Measurements from ENCODE around the gene PROS1.
A peak's percentile ranks its signal among the peaks of the same experiment; 100 is the strongest.
"Not testable (repeated sequence)": the region's sequence is repeated elsewhere in the genome, so short reads cannot be mapped to it uniquely, and the experiment has no call there.

The PROS1 gene

GRCh38 chr3:93992207-93992606 lies 18.5 kb upstream of the PROS1 start:
- no peaks in the 10 kb centered on the region for H3K9me3 ChIP-seq (ENCODE audit: control insufficient read depth, low read length)
- H3K36me3 ChIP-seq (ENCODE audit: control insufficient read depth, insufficient read depth, low read length): no peaks in the 10 kb centered on the region
- H3K27me3 ChIP-seq (ENCODE audit: control insufficient read depth, insufficient read depth, low read length): no peaks in the 10 kb centered on the region
- no peaks in the 10 kb centered on the region for H3K4me1 ChIP-seq (ENCODE audit: control insufficient read depth, insufficient read depth, low read length)
- no peak overlapping the region for H3K4me3 ChIP-seq (ENCODE audit: low read length)
- H3K9ac ChIP-seq (ENCODE audit: low read length): no peak overlapping the region

- Histone ChIP-seq H3K27me3 (ENCODE audit: control insufficient read depth, insufficient read depth, low read length) (no peaks in the 10 kb centered on the region), H3K4me1 (ENCODE audit: control insufficient read depth, insufficient read depth, low read length) (no peaks in the 10 kb centered on the region), H3K36me3 (ENCODE audit: control insufficient read depth, insufficient read depth, low read length) (no peaks in the 10 kb centered on the region), H3K4me3 (ENCODE audit: low read length) (no peak overlapping the region), H3K9me3 (ENCODE audit: control insufficient read depth, low read length) (no peaks in the 10 kb centered on the region), H3K9ac (ENCODE audit: low read length) (no peak overlapping the region)
Measured at GRCh38 chr3:93991631-93992030, 17.9 kb upstream of the PROS1 start.

- Histone ChIP-seq H3K9ac (ENCODE audit: low read length) (no peak overlapping the region), H3K4me1 (ENCODE audit: control insufficient read depth, insufficient read depth, low read length) (no peaks in the 10 kb centered on the region), H3K36me3 (ENCODE audit: control insufficient read depth, insufficient read depth, low read length) (no peaks in the 10 kb centered on the region), H3K4me3 (ENCODE audit: low read length) (no peak overlapping the region), H3K27me3 (ENCODE audit: control insufficient read depth, insufficient read depth, low read length) (no peaks in the 10 kb centered on the region), H3K9me3 (ENCODE audit: control insufficient read depth, low read length) (no peaks in the 10 kb centered on the region)
Measured at GRCh38 chr3:93989241-93989640, 15.5 kb upstream of the PROS1 start.

GRCh38 chr3:93988764-93989163 lies 15.1 kb upstream of the PROS1 start:
- H3K9me3 ChIP-seq (ENCODE audit: control insufficient read depth, low read length): no peaks in the 10 kb centered on the region
- H3K27me3 ChIP-seq (ENCODE audit: control insufficient read depth, insufficient read depth, low read length): no peaks in the 10 kb centered on the region
- H3K4me3 ChIP-seq (ENCODE audit: low read length): no peak overlapping the region

GRCh38 chr3:93988283-93988682 lies 14.6 kb upstream of the PROS1 start:
- no peak overlapping the region for H3K4me3 ChIP-seq (ENCODE audit: low read length)
- H3K36me3 ChIP-seq (ENCODE audit: control insufficient read depth, insufficient read depth, low read length): no peaks in the 10 kb centered on the region
- H3K4me1 ChIP-seq (ENCODE audit: control insufficient read depth, insufficient read depth, low read length): no peaks in the 10 kb centered on the region
- no peaks in the 10 kb centered on the region for H3K9me3 ChIP-seq (ENCODE audit: control insufficient read depth, low read length)
- no peaks in the 10 kb centered on the region for H3K27me3 ChIP-seq (ENCODE audit: control insufficient read depth, insufficient read depth, low read length)
- no peak overlapping the region for H3K9ac ChIP-seq (ENCODE audit: low read length)

More at GRCh38 chr3:93988764-93989163, 15.1 kb upstream of the PROS1 start:
- H3K36me3 ChIP-seq (ENCODE audit: control insufficient read depth, insufficient read depth, low read length): no peaks in the 10 kb centered on the region
- H3K4me1 ChIP-seq (ENCODE audit: control insufficient read depth, insufficient read depth, low read length): no peaks in the 10 kb centered on the region
- no peak overlapping the region for H3K9ac ChIP-seq (ENCODE audit: low read length)

GRCh38 chr3:93984618-93985017 lies 10.9 kb upstream of the PROS1 start:
- Histone ChIP-seq H3K27me3 (ENCODE audit: control insufficient read depth, insufficient read depth, low read length) (no peaks in the 10 kb centered on the region), H3K36me3 (ENCODE audit: control insufficient read depth, insufficient read depth, low read length) (no peaks in the 10 kb centered on the region), H3K4me1 (ENCODE audit: control insufficient read depth, insufficient read depth, low read length) (no peaks in the 10 kb centered on the region), H3K4me3 (ENCODE audit: low read length) (no peak overlapping the region), H3K9me3 (ENCODE audit: control insufficient read depth, low read length) (no peaks in the 10 kb centered on the region), H3K9ac (ENCODE audit: low read length) (no peak overlapping the region)

- no peaks in the 10 kb centered on the region for H3K9me3 ChIP-seq (ENCODE audit: control insufficient read depth, low read length)
- no peaks in the 10 kb centered on the region for H3K27me3 ChIP-seq (ENCODE audit: control insufficient read depth, insufficient read depth, low read length)
- H3K4me3 ChIP-seq (ENCODE audit: low read length): no peak overlapping the region
Measured at GRCh38 chr3:93983408-93983807, 9.7 kb upstream of the PROS1 start.

GRCh38 chr3:93981649-93982048 lies 8.0 kb upstream of the PROS1 start:
- Histone ChIP-seq H3K4me3 (ENCODE audit: low read length) (no peak overlapping the region), H3K9ac (ENCODE audit: low read length) (no peak overlapping the region)

More at GRCh38 chr3:93983408-93983807, 9.7 kb upstream of the PROS1 start:
- H3K36me3 ChIP-seq (ENCODE audit: control insufficient read depth, insufficient read depth, low read length): no peaks in the 10 kb centered on the region
- H3K9ac ChIP-seq (ENCODE audit: low read length): no peak overlapping the region
- no peaks in the 10 kb centered on the region for H3K4me1 ChIP-seq (ENCODE audit: control insufficient read depth, insufficient read depth, low read length)

GRCh38 chr3:93979850-93980676 lies 6.4 kb upstream of the PROS1 start, which contains the start of gene ARL13B:
Gene ARL13B, plus strand, starts transcription at chr3:93980155. Its CDS starts 269 bp downstream, at chr3:93980424.
- Histone ChIP-seq H3K36me3 (ENCODE audit: control insufficient read depth, insufficient read depth, low read length) (no peaks in the 10 kb centered on the region), H3K9me3 (ENCODE audit: control insufficient read depth, low read length) (no peaks in the 10 kb centered on the region), H3K4me1 (ENCODE audit: control insufficient read depth, insufficient read depth, low read length) (no peaks in the 10 kb centered on the region), H3K27me3 (ENCODE audit: control insufficient read depth, insufficient read depth, low read length) (no peaks in the 10 kb centered on the region), H3K9ac (ENCODE audit: low read length) (peak within 1 kb of the TSS; percentile 66), H3K4me3 (ENCODE audit: low read length) (peak within 1 kb of the TSS; percentile 36)

More at GRCh38 chr3:93981649-93982048, 8.0 kb upstream of the PROS1 start:
- Histone ChIP-seq H3K4me1 (ENCODE audit: control insufficient read depth, insufficient read depth, low read length) (no peaks in the 10 kb centered on the region), H3K27me3 (ENCODE audit: control insufficient read depth, insufficient read depth, low read length) (no peaks in the 10 kb centered on the region), H3K36me3 (ENCODE audit: control insufficient read depth, insufficient read depth, low read length) (no peaks in the 10 kb centered on the region), H3K9me3 (ENCODE audit: control insufficient read depth, low read length) (no peaks in the 10 kb centered on the region)

- H3K36me3 ChIP-seq (ENCODE audit: control insufficient read depth, insufficient read depth, low read length): no peaks in the 10 kb centered on the region
- H3K4me3 ChIP-seq (ENCODE audit: low read length): no peak overlapping the region
Measured at GRCh38 chr3:93969997-93970396, 3.7 kb downstream of the PROS1 start.

GRCh38 chr3:93969443-93969842 lies 4.3 kb downstream of the PROS1 start:
- H3K4me3 ChIP-seq (ENCODE audit: low read length): no peak overlapping the region
- no peak overlapping the region for H3K9ac ChIP-seq (ENCODE audit: low read length)
- no peaks in the 10 kb centered on the region for H3K27me3 ChIP-seq (ENCODE audit: control insufficient read depth, insufficient read depth, low read length)
- no peaks in the 10 kb centered on the region for H3K36me3 ChIP-seq (ENCODE audit: control insufficient read depth, insufficient read depth, low read length)
- H3K9me3 ChIP-seq (ENCODE audit: control insufficient read depth, low read length): no peaks in the 10 kb centered on the region
- peaks cover 6% of the 10 kb centered on the region for H3K4me1 ChIP-seq (ENCODE audit: control insufficient read depth, insufficient read depth, low read length)

More at GRCh38 chr3:93969997-93970396, 3.7 kb downstream of the PROS1 start:
- Histone ChIP-seq H3K9me3 (ENCODE audit: control insufficient read depth, low read length) (no peaks in the 10 kb centered on the region), H3K27me3 (ENCODE audit: control insufficient read depth, insufficient read depth, low read length) (no peaks in the 10 kb centered on the region), H3K9ac (ENCODE audit: low read length) (no peak overlapping the region), H3K4me1 (ENCODE audit: control insufficient read depth, insufficient read depth, low read length) (peaks cover 6% of the 10 kb centered on the region)

GRCh38 chr3:93965106-93965505 lies 8.6 kb downstream of the PROS1 start:
- H3K9ac ChIP-seq (ENCODE audit: low read length); H3K4me1 ChIP-seq (ENCODE audit: control insufficient read depth, insufficient read depth, low read length); H3K9me3 ChIP-seq (ENCODE audit: control insufficient read depth, low read length); H3K36me3 ChIP-seq (ENCODE audit: control insufficient read depth, insufficient read depth, low read length); H3K27me3 ChIP-seq (ENCODE audit: control insufficient read depth, insufficient read depth, low read length); H3K4me3 ChIP-seq (ENCODE audit: low read length): not testable (repeated sequence)
